Glomerular visceral epithelial cell (primary cell): ENCODE results near the gene MRGPRD.
A peak's percentile ranks its signal among the peaks of the same experiment; 100 is the strongest.

Experiments
- DNase-seq: peaks from one replicate; pipeline ENCODE4 v3.0.0-alpha.2; 2016; ENCODE audit errors: extremely low spot score

MRGPRD gene

GRCh38 chr11:68980776-68981065, at the start of gene MRGPRD:
TSS of gene MRGPRD (minus strand) at chr11:68980986. CDS start at chr11:68980986, 0 bp downstream.
- no peak for DNase-seq

- no peak for DNase-seq
Measured at GRCh38 chr11:69030301-69030700, 49.5 kb upstream of the MRGPRD start.

- DNase-seq: no peak
Measured at GRCh38 chr11:69027704-69028372, 47.1 kb upstream of the MRGPRD start.

GRCh38 chr11:69024509-69024908, 43.7 kb upstream of the MRGPRD start:
- no peak for DNase-seq

- DNase-seq: no peak
Measured at GRCh38 chr11:69022260-69022659, 41.5 kb upstream of the MRGPRD start.

GRCh38 chr11:69018924-69019323, 38.1 kb upstream of the MRGPRD start:
- DNase-seq: peak; percentile 17

- no peak for DNase-seq
Measured at GRCh38 chr11:69017951-69018350, 37.2 kb upstream of the MRGPRD start.

- DNase-seq: no peak
Measured at GRCh38 chr11:69014898-69015549, 34.2 kb upstream of the MRGPRD start.

- no peak for DNase-seq
Measured at GRCh38 chr11:69014084-69014851, 33.5 kb upstream of the MRGPRD start.

- DNase-seq: no peak
Measured at GRCh38 chr11:69013009-69013951, 32.5 kb upstream of the MRGPRD start, which contains the start of gene MRGPRF. TSS of gene MRGPRF (minus strand) at chr11:69013246. CDS start at chr11:69009901, 3,345 bp downstream.

GRCh38 chr11:69012092-69013008, 31.6 kb upstream of the MRGPRD start:
- no peak for DNase-seq

GRCh38 chr11:69011624-69012091, 30.9 kb upstream of the MRGPRD start:
- DNase-seq: no peak

- DNase-seq: peak; percentile 57
Measured at GRCh38 chr11:69010964-69011623, 30.3 kb upstream of the MRGPRD start.

GRCh38 chr11:69010361-69010891, 29.6 kb upstream of the MRGPRD start:
- DNase-seq: no peak

- DNase-seq: no peak
Measured at GRCh38 chr11:69009441-69010211, 28.8 kb upstream of the MRGPRD start.

- DNase-seq: peak; percentile 87
Measured at GRCh38 chr11:69008737-69009440, 28.1 kb upstream of the MRGPRD start.

GRCh38 chr11:69007975-69008381, 27.2 kb upstream of the MRGPRD start:
- DNase-seq: no peak

GRCh38 chr11:69006816-69007215, 26.0 kb upstream of the MRGPRD start:
- no peak for DNase-seq
